ENCODE measurements around the gene MEIS1.

GRCh38 chr2:66467718-66468117, 32.8 kb downstream of the MEIS1 start:
- no peak for TF ChIP-seq EZH2 (IDR thresholded peaks at IDR 0.05; ENCODE audit: borderline replicate concordance, low read depth, low read length, poor library complexity, severe bottlenecking)
- no peak for TF ChIP-seq CTCF (conservative IDR thresholded peaks at IDR 0.05; ENCODE audit: low read depth, low read length)
